ENCODE results near the gene KLHL41. TPM values are rescaled to one million over a fixed set of nuclear protein-coding genes. Genes with fewer than 3 reads are reported as not detected.
"Not testable (repeated sequence)": the region's sequence is repeated elsewhere in the genome, so short reads cannot be mapped to it uniquely, and the experiment has no call there.

Gene KLHL41
- total and polyA plus RNA-seq, 4 donors, result 0.10 to 0.33 (median 0.26) TPM

DNA sequence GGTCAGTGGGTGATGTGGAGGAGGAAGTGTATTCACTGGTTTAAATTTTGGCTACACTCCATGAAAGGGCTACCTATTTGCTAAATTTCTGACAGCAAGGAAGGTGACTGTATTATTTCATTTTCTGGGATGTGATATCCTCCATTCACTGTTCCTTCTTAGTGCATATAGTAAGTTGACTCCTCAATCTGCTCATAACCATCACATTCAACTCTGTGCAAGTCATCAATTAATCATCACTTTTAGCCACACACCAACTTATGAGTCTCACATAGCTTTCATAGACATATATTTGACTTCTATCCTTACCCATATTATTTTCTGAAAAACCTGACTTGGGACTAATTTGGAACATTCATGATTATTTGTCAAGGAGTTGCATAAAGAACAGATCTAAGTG, 16.9 kb downstream of the KLHL41 start:
- DNase-seq (ENCODE audit: low spot score), result no peak
- no peak overlapping the region for H3K9ac ChIP-seq (ENCODE audit: low read depth in 1 of 2, low read length in 2 of 2)
- H3K4me1 ChIP-seq (ENCODE audit: control insufficient read depth in 4 of 4, insufficient read depth in 4 of 4, low read length in 3 of 4), result no peaks in the 10 kb centered on the region
- no peaks in the 10 kb centered on the region for H3K9me3 ChIP-seq (ENCODE audit: control insufficient read depth in 4 of 4, low read length in 3 of 4)
- no peak overlapping the region for H3K4me3 ChIP-seq (ENCODE audit: low read depth in 1 of 3, low read length in 3 of 3)
- H3K27ac ChIP-seq (ENCODE audit: low read depth in 1 of 2, low read length in 2 of 2), result no peak overlapping the region
- TF ChIP-seq TAF1 (conservative IDR thresholded peaks at IDR 0.05) (no peak), NR2F2 (IDR thresholded peaks at IDR 0.05) (no peak)
- H3K27me3 ChIP-seq (ENCODE audit: control insufficient read depth in 4 of 4, insufficient read depth in 4 of 4, low read length in 3 of 4), result no peaks in the 10 kb centered on the region
- peaks cover 0 to 7% (median 3%) of the 10 kb centered on the region in 4 donors for H3K36me3 ChIP-seq (ENCODE audit: control insufficient read depth in 4 of 4, insufficient read depth in 3 of 4, low read depth in 1 of 4, low read length in 3 of 4)

DNA sequence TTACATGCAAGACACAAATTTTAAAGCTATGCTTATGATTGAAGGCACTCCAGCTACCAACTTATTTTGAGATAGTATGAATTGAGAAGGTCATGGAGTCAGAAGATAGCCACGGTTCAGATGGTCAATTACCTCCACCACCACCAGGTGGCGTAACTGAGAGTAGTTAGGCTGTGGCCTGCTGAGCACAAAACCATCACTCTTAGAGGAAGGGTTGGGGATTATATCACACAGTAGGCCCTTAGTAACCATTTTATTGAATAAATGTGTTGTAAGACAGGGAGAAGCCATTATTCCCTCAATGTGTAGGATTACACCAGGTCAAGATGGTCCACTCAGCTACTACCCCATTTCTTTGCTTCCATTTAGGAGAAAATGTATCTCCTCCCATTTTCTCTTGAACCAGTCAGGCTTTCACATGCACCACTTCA, 18.8 kb downstream of the KLHL41 start:
- H3K9me3 ChIP-seq (ENCODE audit: control insufficient read depth in 4 of 4, low read length in 3 of 4), result no peaks in the 10 kb centered on the region
- TF ChIP-seq EGR1 (IDR thresholded peaks at IDR 0.05; ENCODE audit: low read depth in 2 of 2) (no peak), YY1 (IDR thresholded peaks at IDR 0.05) (no peak), RAD21 (IDR thresholded peaks at IDR 0.05) (peak; percentile 79 to 89)
- TF ChIP-seq, protein P1, sequence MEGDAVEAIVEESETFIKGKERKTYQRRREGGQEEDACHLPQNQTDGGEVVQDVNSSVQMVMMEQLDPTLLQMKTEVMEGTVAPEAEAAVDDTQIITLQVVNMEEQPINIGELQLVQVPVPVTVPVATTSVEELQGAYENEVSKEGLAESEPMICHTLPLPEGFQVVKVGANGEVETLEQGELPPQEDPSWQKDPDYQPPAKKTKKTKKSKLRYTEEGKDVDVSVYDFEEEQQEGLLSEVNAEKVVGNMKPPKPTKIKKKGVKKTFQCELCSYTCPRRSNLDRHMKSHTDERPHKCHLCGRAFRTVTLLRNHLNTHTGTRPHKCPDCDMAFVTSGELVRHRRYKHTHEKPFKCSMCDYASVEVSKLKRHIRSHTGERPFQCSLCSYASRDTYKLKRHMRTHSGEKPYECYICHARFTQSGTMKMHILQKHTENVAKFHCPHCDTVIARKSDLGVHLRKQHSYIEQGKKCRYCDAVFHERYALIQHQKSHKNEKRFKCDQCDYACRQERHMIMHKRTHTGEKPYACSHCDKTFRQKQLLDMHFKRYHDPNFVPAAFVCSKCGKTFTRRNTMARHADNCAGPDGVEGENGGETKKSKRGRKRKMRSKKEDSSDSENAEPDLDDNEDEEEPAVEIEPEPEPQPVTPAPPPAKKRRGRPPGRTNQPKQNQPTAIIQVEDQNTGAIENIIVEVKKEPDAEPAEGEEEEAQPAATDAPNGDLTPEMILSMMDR (IDR thresholded peaks at IDR 0.05; ENCODE audit: low read depth, low read length, missing input control), result peak; percentile 77
- no peak overlapping the region for H3K27ac ChIP-seq (ENCODE audit: low read depth in 1 of 2, low read length in 2 of 2)
- no peak overlapping the region for H3K9ac ChIP-seq (ENCODE audit: low read depth in 1 of 2, low read length in 2 of 2)
- DNase-seq (ENCODE audit: low spot score), result peak; percentile 84
- no peak overlapping the region for H3K4me3 ChIP-seq (ENCODE audit: low read depth in 1 of 3, low read length in 3 of 3)
- no peaks in the 10 kb centered on the region for H3K4me1 ChIP-seq (ENCODE audit: control insufficient read depth in 4 of 4, insufficient read depth in 4 of 4, low read length in 3 of 4)
- H3K27me3 ChIP-seq (ENCODE audit: control insufficient read depth in 4 of 4, insufficient read depth in 4 of 4, low read length in 3 of 4), result no peaks in the 10 kb centered on the region
- WGBS, result 3% methylated on average over 2 of the region's 2 CpGs
- H3K36me3 ChIP-seq (ENCODE audit: control insufficient read depth in 4 of 4, insufficient read depth in 3 of 4, low read depth in 1 of 4, low read length in 3 of 4), result peaks cover 0 to 7% (median 3%) of the 10 kb centered on the region in 4 donors

DNA sequence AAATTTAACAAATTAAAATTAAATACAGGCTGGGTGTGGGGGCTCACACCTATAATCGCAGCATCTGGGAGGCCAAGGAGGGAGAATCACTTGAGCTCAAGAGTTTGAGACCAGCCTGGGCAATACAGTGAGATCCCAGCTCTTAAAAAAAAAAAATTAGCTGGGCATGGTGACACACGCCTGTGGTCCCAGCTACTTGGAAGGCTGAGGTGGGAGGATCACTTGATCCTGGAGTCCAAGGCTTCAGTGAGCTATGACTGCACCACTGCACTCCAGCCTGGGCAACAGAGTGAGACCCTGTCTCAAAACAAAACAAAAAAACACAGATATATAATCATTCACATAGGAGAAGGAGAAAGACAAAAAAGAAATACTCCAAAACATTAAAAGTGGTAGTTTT, 30.0 kb downstream of the KLHL41 start:
- H3K36me3 ChIP-seq (ENCODE audit: control insufficient read depth in 4 of 4, insufficient read depth in 3 of 4, low read depth in 1 of 4, low read length in 3 of 4); H3K27me3 ChIP-seq (ENCODE audit: control insufficient read depth in 4 of 4, insufficient read depth in 4 of 4, low read length in 3 of 4); H3K4me1 ChIP-seq (ENCODE audit: control insufficient read depth in 4 of 4, insufficient read depth in 4 of 4, low read length in 3 of 4); H3K9ac ChIP-seq (ENCODE audit: low read depth in 1 of 2, low read length in 2 of 2); H3K4me3 ChIP-seq (ENCODE audit: low read depth in 1 of 3, low read length in 3 of 3); H3K9me3 ChIP-seq (ENCODE audit: control insufficient read depth in 4 of 4, low read length in 3 of 4); DNase-seq (ENCODE audit: low spot score); H3K27ac ChIP-seq (ENCODE audit: low read depth in 1 of 2, low read length in 2 of 2): not testable (repeated sequence)
- WGBS, result 100% methylated on average over 2 of the region's 2 CpGs

DNA sequence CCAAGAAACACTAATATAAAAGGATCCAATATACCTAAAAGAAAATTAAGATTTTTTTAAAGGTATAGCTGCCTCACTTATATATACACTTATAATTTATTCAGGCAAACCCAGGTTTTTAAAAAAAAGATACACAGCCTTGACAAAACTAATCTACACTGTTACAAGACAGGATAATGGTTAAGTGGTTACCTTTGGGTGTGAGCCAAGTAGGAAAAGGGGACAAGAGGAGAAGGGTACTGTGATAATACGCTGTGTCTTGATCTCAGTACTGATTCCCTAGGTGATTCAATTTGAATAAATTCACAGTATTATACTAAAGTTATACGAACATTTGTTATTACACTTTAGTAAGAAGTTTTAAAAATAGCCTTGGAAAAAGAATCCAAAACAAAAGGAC, 30.6 kb downstream of the KLHL41 start:
- H3K4me1 ChIP-seq (ENCODE audit: control insufficient read depth in 4 of 4, insufficient read depth in 4 of 4, low read length in 3 of 4), result no peaks in the 10 kb centered on the region
- H3K4me3 ChIP-seq (ENCODE audit: low read depth in 1 of 3, low read length in 3 of 3), result no peak overlapping the region
- H3K9ac ChIP-seq (ENCODE audit: low read depth in 1 of 2, low read length in 2 of 2), result no peak overlapping the region
- no peak overlapping the region for H3K27ac ChIP-seq (ENCODE audit: low read depth in 1 of 2, low read length in 2 of 2)
- DNase-seq (ENCODE audit: low spot score), result no peak
- no peaks in the 10 kb centered on the region for H3K27me3 ChIP-seq (ENCODE audit: control insufficient read depth in 4 of 4, insufficient read depth in 4 of 4, low read length in 3 of 4)
- 94% methylated on average over 2 of the region's 2 CpGs for WGBS
- H3K36me3 ChIP-seq (ENCODE audit: control insufficient read depth in 4 of 4, insufficient read depth in 3 of 4, low read depth in 1 of 4, low read length in 3 of 4), result peaks cover 2 to 4% (median 3%) of the 10 kb centered on the region in 4 donors
- H3K9me3 ChIP-seq (ENCODE audit: control insufficient read depth in 4 of 4, low read length in 3 of 4), result no peaks in the 10 kb centered on the region
- TF ChIP-seq, protein P2, sequence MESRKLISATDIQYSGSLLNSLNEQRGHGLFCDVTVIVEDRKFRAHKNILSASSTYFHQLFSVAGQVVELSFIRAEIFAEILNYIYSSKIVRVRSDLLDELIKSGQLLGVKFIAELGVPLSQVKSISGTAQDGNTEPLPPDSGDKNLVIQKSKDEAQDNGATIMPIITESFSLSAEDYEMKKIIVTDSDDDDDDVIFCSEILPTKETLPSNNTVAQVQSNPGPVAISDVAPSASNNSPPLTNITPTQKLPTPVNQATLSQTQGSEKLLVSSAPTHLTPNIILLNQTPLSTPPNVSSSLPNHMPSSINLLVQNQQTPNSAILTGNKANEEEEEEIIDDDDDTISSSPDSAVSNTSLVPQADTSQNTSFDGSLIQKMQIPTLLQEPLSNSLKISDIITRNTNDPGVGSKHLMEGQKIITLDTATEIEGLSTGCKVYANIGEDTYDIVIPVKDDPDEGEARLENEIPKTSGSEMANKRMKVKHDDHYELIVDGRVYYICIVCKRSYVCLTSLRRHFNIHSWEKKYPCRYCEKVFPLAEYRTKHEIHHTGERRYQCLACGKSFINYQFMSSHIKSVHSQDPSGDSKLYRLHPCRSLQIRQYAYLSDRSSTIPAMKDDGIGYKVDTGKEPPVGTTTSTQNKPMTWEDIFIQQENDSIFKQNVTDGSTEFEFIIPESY (IDR thresholded peaks at IDR 0.05), result no peak
- TF ChIP-seq, protein P3, sequence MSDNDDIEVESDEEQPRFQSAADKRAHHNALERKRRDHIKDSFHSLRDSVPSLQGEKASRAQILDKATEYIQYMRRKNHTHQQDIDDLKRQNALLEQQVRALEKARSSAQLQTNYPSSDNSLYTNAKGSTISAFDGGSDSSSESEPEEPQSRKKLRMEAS (IDR thresholded peaks at IDR 0.05), result no peak
- TF ChIP-seq RXRA (IDR thresholded peaks at IDR 0.05) (no peak), EGR1 (IDR thresholded peaks at IDR 0.05; ENCODE audit: low read depth in 2 of 2) (no peak), SP1 (IDR thresholded peaks at IDR 0.05) (no peak), GABPA (IDR thresholded peaks at IDR 0.05 in 1 of 2, conservative IDR thresholded peaks at IDR 0.05 in 1 of 2) (no peak), FOXA1 (IDR thresholded peaks at IDR 0.05) (no peak), JUND (IDR thresholded peaks at IDR 0.05) (no peak), FOXA2 (IDR thresholded peaks at IDR 0.05) (no peak), RAD21 (IDR thresholded peaks at IDR 0.05) (no peak), YY1 (IDR thresholded peaks at IDR 0.05) (no peak)
- TF ChIP-seq, protein P4, sequence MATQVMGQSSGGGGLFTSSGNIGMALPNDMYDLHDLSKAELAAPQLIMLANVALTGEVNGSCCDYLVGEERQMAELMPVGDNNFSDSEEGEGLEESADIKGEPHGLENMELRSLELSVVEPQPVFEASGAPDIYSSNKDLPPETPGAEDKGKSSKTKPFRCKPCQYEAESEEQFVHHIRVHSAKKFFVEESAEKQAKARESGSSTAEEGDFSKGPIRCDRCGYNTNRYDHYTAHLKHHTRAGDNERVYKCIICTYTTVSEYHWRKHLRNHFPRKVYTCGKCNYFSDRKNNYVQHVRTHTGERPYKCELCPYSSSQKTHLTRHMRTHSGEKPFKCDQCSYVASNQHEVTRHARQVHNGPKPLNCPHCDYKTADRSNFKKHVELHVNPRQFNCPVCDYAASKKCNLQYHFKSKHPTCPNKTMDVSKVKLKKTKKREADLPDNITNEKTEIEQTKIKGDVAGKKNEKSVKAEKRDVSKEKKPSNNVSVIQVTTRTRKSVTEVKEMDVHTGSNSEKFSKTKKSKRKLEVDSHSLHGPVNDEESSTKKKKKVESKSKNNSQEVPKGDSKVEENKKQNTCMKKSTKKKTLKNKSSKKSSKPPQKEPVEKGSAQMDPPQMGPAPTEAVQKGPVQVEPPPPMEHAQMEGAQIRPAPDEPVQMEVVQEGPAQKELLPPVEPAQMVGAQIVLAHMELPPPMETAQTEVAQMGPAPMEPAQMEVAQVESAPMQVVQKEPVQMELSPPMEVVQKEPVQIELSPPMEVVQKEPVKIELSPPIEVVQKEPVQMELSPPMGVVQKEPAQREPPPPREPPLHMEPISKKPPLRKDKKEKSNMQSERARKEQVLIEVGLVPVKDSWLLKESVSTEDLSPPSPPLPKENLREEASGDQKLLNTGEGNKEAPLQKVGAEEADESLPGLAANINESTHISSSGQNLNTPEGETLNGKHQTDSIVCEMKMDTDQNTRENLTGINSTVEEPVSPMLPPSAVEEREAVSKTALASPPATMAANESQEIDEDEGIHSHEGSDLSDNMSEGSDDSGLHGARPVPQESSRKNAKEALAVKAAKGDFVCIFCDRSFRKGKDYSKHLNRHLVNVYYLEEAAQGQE (IDR thresholded peaks at IDR 0.05), result no peak
- TF ChIP-seq, protein P5, sequence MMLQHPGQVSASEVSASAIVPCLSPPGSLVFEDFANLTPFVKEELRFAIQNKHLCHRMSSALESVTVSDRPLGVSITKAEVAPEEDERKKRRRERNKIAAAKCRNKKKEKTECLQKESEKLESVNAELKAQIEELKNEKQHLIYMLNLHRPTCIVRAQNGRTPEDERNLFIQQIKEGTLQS (IDR thresholded peaks at IDR 0.05), result no peak
